GM12873 (cell line): ENCODE measurements around the gene C2orf69.

ENCODE experiments used
- CTCF ChIP-seq: IDR thresholded peaks from 2 replicates; pipeline ENCODE4 v1.5.1; 2012; ENCODE audit warnings: low read depth, mild to moderate bottlenecking, moderate library complexity, low read length, control low read depth; ENCODE audit not compliant: insufficient read depth; ENCODE audit errors: missing control alignments

C2orf69 gene

DNA sequence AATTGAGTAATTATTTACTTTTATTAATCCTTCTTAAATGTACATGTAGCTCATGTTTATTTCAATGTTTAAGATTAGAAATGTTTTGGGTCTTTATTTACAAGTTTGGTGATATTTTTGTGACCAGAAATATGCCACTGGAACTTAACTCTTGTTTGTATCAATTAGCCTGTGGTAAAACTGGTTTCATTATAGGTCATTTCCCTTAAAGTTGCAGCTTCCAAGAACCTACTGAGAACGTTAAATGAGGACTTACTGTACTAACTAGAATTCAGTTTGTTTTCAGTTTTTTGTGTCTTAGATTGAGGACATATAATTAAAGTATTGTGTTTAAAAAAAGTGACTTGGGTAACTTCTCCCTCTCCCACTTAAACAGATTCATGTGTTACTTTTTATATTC is 39.9 kb downstream of the C2orf69 start:
- TF ChIP-seq CTCF, result no peak

DNA sequence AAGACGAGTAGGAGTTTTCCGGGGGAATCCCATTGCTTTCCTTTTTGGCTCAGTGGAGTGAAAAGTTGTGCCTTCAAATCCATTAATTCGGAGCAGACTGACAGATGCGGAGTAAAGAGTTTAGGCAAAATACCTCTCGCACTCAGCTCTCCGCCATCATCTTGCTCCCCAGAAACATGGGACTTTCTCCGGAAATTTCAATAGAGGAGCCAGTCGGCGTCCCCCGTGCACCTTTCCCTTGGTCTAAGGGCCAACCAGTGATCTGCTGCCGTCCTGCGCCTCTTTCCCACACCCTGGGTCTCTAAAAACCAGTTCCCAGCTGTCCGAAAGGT is 43.9 kb downstream of the C2orf69 start:
- TF ChIP-seq CTCF, result no peak

DNA sequence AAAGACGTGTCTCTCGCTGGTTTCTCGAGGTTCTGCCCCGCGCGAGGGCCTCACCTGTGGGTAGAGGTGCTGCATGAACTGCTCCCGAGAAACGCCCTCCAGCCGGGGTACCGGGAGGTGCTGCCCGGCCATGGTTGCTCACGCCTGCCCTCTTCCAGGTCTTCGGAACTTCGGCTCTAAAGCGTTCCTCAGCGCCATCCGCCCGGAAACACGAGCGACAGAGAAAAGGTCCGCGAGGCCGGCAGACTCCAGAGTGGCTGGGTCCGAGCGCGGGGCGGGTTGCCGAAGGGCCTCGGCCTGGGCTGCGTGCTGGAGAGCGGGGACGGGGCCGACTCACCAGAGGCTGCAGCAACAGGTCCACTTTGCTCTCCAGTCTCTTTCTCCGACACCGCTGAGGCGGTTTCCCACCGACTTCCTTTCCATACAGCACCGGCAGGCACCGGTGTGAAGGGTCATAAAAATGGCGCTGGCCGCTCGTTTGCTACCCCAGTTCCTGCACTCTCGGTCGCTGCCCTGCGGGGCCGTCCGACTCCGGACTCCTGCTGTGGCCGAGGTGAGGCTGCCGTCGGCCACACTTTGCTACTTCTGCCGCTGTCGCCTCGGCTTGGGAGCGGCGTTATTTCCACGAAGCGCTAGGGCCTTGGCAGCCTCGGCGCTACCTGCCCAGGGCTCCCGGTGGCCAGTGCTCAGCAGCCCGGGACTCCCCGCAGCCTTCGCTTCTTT is 44.4 kb downstream of the C2orf69 start, which contains the start of the genes MAIP1 and TYW5:
Gene MAIP1 (plus strand): TSS at position 244 of the 723 bp plus-strand sequence. CDS start 217 bp downstream, at position 461.
Gene TYW5 (minus strand): TSS at position 153 of the 723 bp plus-strand sequence. CDS start 21 bp downstream, at position 132.
- peak; percentile 28 for TF ChIP-seq CTCF

DNA sequence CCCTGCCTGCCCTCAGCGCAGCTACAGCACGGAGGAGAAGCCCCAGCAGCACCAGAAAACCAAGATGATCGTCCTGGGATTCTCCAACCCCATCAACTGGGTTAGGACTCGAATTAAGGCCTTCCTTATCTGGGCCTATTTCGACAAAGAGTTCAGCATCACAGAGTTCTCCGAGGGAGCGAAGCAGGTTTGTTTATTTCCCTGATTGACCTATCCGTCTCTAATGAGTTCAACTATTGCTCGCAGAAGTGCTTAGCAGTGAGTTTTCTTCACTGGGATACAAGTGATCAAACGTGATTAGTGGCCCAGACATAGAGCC is 44.9 kb downstream of the C2orf69 start:
- no peak for TF ChIP-seq CTCF

DNA sequence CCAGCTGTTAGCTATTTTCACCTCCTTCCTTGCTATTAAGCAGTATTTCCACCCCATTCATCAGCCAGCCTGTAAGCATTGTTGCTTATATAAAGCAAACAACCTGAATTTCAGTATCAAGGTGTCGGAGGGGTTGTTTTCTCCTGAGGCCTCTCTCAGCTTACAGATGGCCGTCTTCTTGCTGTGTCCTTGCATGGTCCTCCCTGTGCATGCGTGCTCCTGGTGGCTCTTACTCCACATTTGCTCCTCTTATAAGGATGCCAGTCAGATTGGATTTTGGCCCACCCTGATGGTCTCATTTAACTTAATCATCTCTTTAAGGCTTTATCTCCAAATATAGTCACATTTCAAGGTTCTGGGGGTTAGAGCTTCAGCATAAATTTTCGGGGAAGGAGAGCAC is 46.9 kb downstream of the C2orf69 start:
- no peak for TF ChIP-seq CTCF

GRCh38 chr2:199962203-199962602 is 51.1 kb downstream of the C2orf69 start:
- no peak for TF ChIP-seq CTCF

- TF ChIP-seq CTCF, result no peak
Measured at GRCh38 chr2:199966405-199966804, 55.3 kb downstream of the C2orf69 start.
